ENCODE results near the gene BNIP1. TPM values are rescaled to one million over a fixed set of nuclear protein-coding genes. Genes with fewer than 3 reads are reported as not detected.
"Not testable (repeated sequence)": the region's sequence is repeated elsewhere in the genome, so short reads cannot be mapped to it uniquely, and the experiment has no call there.

The BNIP1 gene
- total RNA-seq: 12.9 TPM

- peak; percentile 100 for ATAC-seq
These were observed at the start of gene BNIP1 for GRCh38 chr5:173144200-173145176. Gene BNIP1, plus strand, starts transcription at chr5:173144531. Its CDS starts 15 bp downstream, at chr5:173144546.

DNA sequence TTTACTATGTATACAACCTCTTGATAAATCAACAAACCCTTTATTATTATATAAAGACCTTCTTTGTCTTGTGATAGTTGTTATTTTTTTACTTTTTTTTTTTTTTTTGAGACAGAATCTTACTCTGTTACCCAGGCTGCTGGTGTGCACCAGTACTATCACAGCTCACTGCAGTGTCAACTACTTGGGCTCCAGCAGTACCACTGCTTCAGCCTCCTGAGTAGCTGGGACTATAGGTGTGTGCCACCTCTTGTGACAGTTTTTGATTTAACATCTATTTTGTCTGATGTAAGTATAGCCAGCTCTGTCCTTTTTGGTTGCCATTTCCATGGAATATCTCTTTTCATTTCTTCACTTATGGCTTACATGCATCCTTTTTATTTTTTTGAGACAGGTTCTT is 45.5 kb upstream of the BNIP1 start:
- ATAC-seq: no peak

DNA sequence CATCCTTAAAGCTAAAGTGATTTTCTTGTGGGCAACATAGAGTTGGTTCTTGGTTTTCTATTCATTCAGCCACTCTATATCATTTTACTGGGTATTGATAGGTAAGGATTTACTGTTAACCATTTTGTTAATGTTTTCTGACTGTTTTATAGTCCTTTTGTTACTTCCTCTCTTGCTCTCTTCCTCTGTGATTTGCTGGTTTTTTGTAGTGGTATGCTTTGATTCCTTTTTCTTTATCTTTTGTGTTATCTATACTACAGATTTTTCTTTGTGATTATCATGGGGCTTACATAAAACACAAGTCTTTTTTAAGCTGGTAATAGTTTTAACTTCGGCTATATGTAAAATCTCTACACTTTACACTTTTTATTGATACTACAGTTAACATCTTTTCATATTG is 44.9 kb upstream of the BNIP1 start:
- ATAC-seq: no peak

GRCh38 chr5:173101245-173101644 is 43.1 kb upstream of the BNIP1 start:
- no peak for ATAC-seq

GRCh38 chr5:173103411-173103810 is 40.9 kb upstream of the BNIP1 start:
- ATAC-seq: no peak

DNA sequence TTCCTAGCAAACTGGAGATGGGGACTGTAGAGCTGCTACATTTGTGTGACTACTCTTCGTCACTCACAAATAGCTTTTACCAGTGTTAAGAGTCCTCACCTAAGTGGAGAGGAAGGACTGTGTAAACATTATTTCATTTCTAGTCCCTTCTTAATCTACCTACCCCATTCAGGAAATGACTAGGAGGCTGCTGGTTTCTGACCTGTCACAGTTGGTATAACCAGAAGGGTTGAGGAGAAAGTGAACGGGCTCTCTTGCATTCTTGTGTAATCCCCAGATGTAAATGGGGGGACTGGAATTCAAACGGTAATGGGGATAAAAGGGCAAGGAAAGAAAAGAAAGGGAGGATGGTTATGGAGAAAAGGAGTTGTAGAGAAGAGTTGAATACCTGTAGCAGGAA is 35.4 kb upstream of the BNIP1 start:
- no peak for ATAC-seq

GRCh38 chr5:173114536-173114935 is 29.8 kb upstream of the BNIP1 start:
- ATAC-seq: no peak

DNA sequence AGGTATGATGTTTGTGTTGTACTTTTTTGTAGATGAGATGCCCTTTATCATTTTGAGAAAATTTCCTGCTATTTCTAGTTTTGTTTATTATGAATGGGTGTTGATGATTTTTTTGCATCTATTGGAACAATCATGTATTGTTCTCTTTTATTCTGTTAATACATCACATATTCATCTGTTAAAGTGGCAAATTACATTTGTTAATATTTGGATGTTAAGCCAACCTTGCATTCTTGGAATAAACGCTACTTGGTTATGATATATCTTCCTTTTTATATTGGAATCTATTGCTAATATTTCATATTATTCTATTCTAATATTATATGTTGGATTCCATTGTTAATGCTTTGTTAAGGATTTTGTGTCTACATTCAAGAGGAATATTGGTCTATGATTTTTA is 24.6 kb upstream of the BNIP1 start:
- no peak for ATAC-seq

DNA sequence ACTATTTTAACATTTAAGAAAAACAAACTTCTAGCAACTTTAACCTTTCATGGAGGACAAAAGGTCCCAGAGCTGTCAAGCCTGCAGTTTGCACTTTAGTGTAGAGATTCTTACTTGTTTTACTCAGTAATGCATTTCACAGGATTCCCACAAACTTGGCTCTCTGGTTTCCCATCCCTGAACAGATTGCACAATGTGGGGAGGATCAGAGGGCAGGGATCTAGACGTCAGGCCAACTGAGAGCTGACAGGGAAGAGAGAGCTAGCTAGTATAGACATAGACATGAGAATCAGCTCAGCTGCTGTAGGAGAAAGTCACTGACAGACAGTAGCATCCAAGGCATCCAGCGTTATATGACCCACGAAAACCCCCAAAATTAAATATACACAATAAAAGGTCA is 20.9 kb upstream of the BNIP1 start:
- ATAC-seq: no peak

- not testable (repeated sequence) for ATAC-seq
These were observed 12.2 kb upstream of the BNIP1 start for GRCh38 chr5:173132166-173132565.

DNA sequence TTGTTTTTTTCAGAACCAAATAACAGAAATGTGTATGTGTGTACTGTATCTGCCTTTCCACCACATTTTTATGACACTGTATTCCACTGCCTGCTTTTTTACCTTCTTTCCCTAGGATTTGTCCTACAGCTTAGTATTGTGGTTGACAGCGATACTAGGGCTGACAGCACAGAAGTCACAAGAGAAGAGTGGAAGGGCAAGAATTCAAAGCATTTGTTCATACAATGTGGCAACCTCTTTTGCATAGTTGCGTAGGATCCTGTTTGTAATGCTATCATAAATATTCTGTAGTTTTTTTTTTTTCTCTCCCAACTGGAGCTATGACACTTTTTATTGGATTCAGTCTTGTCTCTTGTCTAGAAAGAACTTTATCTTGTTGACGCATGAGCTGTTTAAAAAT is 5.6 kb upstream of the BNIP1 start:
- no peak for ATAC-seq

DNA sequence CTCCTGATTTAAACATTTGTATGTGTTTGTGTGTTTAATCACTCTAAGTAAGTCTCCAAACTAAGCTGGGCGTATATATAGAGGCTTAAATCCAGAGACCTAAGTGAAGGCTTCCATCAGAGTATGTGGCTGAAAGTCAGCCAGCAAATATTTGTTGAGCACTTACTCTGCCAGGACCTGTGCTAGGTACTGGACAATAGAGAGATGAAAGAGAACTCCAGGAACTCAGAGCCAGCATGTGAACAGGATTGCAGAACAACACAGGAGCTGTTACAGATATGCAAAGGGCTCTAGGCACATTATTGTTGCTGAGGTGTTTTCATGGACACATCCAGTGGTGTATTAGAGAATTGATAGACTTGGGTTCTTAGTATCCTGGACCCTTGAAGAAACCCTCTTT is 4.7 kb upstream of the BNIP1 start:
- no peak for ATAC-seq

- ATAC-seq: no peak
These were observed 3.6 kb upstream of the BNIP1 start for GRCh38 chr5:173140769-173141168.

- no peak for ATAC-seq
These were observed 764 bp upstream of the BNIP1 start for GRCh38 chr5:173143567-173143966.

GRCh38 chr5:173148354-173148753 is 4.0 kb downstream of the BNIP1 start:
- ATAC-seq: no peak

- no peak for ATAC-seq
These were observed 8.2 kb downstream of the BNIP1 start for GRCh38 chr5:173152547-173152946.

- ATAC-seq: no peak
These were observed 9.5 kb downstream of the BNIP1 start for GRCh38 chr5:173153842-173154241.

GRCh38 chr5:173154619-173155018 is 10.3 kb downstream of the BNIP1 start:
- peak; percentile 87 for ATAC-seq

DNA sequence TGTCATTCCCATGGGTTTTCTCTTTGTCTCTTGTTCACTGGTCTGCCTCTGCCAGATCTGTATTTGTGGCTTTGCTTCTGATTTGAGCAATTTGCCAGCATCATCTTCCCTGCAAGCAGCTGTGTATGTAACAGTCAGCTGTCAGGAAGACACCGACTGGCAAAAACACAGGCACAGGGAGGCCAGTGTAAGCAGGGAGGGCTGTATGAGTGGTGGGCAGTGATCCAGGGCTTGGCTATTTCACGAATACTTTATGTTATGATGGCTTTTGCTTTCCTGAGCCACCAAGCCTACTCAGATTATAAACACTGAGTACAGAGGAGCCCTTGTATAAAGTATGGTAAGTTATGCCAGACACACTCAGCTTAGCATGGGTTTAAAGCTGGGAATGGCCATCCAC is 11.6 kb downstream of the BNIP1 start:
- ATAC-seq: no peak

DNA sequence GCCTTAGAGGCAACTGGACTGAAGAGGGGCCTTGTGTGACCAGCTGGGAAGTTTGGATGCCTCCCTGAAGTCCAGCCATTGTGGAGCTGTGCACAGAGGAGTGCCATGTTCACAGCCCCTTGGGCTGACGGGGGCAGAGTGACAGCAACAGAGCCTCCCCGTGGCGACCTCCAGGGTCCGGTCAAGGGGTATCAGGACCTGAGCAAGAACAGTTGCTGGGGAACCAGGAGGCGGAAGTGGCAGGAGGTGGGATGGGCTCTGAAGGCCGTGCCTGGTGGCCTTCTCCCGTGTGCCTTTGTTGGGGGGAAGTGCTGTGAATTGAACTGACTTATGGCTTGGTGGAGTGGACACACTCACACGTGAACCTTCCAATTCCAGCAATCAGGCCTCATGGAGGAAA is 14.0 kb downstream of the BNIP1 start:
- ATAC-seq: no peak

DNA sequence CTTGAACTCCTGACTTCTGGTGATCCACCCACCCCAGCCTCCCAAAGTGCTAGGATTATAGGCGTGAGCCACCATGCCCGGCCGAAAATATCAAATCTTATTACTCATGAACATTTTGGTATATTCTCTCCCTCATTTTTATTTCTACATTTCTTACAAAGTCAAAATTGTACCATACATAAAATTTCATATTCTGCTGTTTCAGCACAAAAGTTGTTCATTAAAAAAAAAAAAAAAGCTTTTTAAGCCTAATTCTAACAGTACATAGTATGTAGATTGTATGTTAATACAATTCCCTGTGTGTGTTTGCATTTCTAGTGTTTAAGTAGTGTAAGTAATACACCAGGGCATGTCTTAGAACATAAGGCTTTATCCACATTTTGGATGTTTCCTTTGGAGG is 14.9 kb downstream of the BNIP1 start:
- no peak for ATAC-seq

DNA sequence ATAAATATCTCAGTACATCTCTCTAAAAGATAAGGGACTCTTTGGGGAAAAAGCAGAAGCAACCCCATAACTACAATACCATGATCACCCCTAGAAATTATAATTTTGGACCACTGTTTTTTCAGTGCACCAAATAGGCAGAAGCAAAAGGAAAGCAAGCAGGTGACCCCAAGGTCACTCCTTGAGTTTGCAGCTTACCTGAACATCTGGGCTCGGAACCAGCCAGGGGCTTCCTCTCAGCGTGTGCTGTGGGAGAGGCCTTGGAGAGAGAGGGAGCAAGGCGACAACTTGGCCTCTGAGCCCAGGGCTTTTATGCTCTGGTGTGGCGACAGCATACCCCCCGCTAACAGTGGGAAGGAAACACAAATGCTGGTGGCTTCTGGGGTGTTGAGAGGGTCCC is 16.8 kb downstream of the BNIP1 start:
- ATAC-seq: no peak

- ATAC-seq: no peak
These were observed 18.9 kb downstream of the BNIP1 start for GRCh38 chr5:173163219-173163618.

DNA sequence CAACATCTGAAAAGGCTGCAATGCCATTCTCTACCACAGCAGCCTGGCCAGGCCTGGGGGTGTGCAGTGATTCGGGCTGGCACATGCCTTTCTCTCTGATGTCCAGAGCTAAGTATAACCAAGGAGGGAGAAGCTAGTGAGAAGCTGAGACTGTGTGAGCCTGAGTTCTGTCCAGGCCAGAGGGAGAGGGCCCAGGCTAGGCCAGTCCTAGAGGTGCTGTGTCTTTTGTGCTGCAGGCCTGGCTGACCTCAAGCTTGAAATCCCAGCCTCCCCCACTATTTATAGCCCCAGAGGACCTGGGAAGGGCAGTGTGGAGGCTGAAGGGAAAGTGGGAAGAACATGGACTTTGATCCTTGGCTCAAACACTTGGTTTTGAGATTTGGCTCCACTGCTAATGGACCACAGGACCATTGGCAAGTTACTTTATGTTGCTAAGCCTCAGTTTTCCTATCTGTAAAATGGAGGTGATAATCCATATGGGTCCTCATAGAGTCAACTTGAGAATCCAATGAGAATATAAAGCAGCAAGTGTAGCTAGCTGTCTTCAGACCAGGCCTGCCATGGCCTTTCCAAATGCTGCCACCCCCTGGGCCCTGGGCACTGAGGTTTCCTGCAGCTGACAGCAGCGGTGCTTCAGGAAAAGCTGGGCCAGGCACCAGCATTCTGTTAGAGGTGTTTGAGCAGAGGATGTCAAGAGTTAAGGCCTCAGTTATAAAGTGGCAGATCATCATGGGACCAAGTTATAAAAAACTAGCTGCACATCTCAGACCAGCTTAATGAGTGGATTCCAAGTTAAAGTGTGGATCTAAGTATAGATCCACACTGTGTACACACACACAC is 21.1 kb downstream of the BNIP1 start:
- ATAC-seq: no peak

Measured in esophagus mucosa (tissue), 1 donor.